PC-3 (cell line): ENCODE results near the gene TM4SF20.

Experiments used
- EZH2 ChIP-seq: fragments of 300-600 bp; sonication (generic); IDR thresholded peaks from one replicate; pipeline ENCODE4 v1.6.1; 2017; ENCODE audit warnings: antibody characterized with exemption, mild to moderate bottlenecking, low read length; ENCODE audit not compliant: unreplicated experiment
- TF ChIP-seq, protein P1 (sequence below): fragments of 300-600 bp; sonication (generic); conservative IDR thresholded peaks from 2 replicates; pipeline ENCODE4 v1.5.1; 2017; ENCODE audit warnings: antibody characterized with exemption, low read depth, mild to moderate bottlenecking, low read length

DNA sequence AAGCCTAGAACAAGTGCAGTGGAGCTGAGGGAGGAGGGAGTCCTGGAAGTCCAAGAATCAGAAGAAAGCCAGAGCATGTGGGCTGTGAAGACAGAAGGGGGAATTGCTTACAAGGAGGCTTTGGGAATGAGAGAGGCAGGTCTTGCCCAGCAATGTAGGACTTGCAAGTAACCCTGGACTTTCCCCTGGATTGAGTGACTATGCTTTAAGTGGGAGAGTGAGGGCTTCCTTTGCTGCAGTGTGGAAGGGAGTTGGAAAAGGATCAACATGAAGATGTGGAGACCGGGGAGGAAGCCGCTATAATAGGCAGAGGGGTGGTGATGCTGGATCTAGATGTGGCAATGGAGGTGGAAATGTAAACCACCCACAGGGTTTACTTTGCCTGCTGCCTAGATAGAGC lies 22.4 kb upstream of the TM4SF20 start:
- TF ChIP-seq, protein P1, sequence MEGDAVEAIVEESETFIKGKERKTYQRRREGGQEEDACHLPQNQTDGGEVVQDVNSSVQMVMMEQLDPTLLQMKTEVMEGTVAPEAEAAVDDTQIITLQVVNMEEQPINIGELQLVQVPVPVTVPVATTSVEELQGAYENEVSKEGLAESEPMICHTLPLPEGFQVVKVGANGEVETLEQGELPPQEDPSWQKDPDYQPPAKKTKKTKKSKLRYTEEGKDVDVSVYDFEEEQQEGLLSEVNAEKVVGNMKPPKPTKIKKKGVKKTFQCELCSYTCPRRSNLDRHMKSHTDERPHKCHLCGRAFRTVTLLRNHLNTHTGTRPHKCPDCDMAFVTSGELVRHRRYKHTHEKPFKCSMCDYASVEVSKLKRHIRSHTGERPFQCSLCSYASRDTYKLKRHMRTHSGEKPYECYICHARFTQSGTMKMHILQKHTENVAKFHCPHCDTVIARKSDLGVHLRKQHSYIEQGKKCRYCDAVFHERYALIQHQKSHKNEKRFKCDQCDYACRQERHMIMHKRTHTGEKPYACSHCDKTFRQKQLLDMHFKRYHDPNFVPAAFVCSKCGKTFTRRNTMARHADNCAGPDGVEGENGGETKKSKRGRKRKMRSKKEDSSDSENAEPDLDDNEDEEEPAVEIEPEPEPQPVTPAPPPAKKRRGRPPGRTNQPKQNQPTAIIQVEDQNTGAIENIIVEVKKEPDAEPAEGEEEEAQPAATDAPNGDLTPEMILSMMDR = no peak
- no peak for TF ChIP-seq EZH2
